ENCODE results near the gene USP24.

- TF ChIP-seq CTCF (conservative IDR thresholded peaks at IDR 0.05) (no peak), ZFX (IDR thresholded peaks at IDR 0.05) (no peak)
These were observed 20.6 kb upstream of the USP24 start for GRCh38 chr1:55235722-55236121.

Data from C4-2B (cell line).